WTC11 (cell line): ENCODE results near the gene INPP5E. TPM values are rescaled to one million over a fixed set of nuclear protein-coding genes. Genes with fewer than 3 reads are reported as not detected.

Experiments used
- ATAC-seq: fragments of 200-7000 bp; cut with Tn5 transposase; 2 replicates; pipeline ENCODE4 v1.10.0; 2021; ENCODE audit warnings: mild to moderate bottlenecking, moderate library complexity
- CTCF ChIA-PET: fragments of 300-600 bp; sonication (Branson Sonifier 250); formaldehyde crosslinking; loops from one replicate; lab custom pipeline; 2021; ENCODE audit warnings: antibody characterized with exemption; lab: Charles Lee
- POLR2A ChIA-PET: fragments of 350-600 bp; sonication (Branson Sonifier 250); formaldehyde crosslinking; loops from one replicate; lab custom pipeline; 2021; ENCODE audit warnings: antibody characterized with exemption; lab: Charles Lee
- DNase-seq: peaks from one replicate; pipeline ENCODE4 v3.0.0; 2021; ENCODE audit warnings: low spot score
- H3K27ac Mint-ChIP-seq: 2 replicates; pipeline ENCODE4 v1.8.0; 2021; ENCODE audit warnings: mixed read lengths
- H3K27me3 Mint-ChIP-seq: 2 replicates; pipeline ENCODE4 v1.8.0; 2021; ENCODE audit warnings: low read depth, mild to moderate bottlenecking, moderate library complexity, mixed read lengths
- H3K36me3 Mint-ChIP-seq: 2 replicates; pipeline ENCODE4 v1.8.0; 2021; ENCODE audit warnings: mixed read lengths
- H3K4me1 Mint-ChIP-seq: 2 replicates; pipeline ENCODE4 v1.8.0; 2022; ENCODE audit warnings: mixed read lengths
- H3K4me3 Mint-ChIP-seq: 2 replicates; pipeline ENCODE4 v1.8.0; 2021; ENCODE audit warnings: mild to moderate bottlenecking, moderate library complexity, mixed read lengths
- H3K9me3 Mint-ChIP-seq: 2 replicates; pipeline ENCODE4 v1.8.0; 2021; ENCODE audit warnings: mixed read lengths
- AR ChIP-seq: fragments of 250-450 bp; sonication (Bioruptor Pico); IDR thresholded peaks from 2 replicates; pipeline ENCODE4 v1.9.0; 2021; ENCODE audit warnings: mild to moderate bottlenecking
- CREB1 ChIP-seq: sonication (generic); formaldehyde crosslinking; IDR thresholded peaks from 2 replicates; pipeline ENCODE4 v1.8.0; 2023; ENCODE audit warnings: mild to moderate bottlenecking, missing genetic modification reagents
- ESRRA ChIP-seq: sonication (generic); formaldehyde crosslinking; IDR thresholded peaks from 2 replicates; pipeline ENCODE4 v1.8.1; 2022; ENCODE audit warnings: mild to moderate bottlenecking, missing genetic modification reagents, borderline replicate concordance
- FOXP1 ChIP-seq: sonication (generic); formaldehyde crosslinking; IDR thresholded peaks from 2 replicates; pipeline ENCODE4 v1.8.0; 2022; ENCODE audit warnings: missing genetic modification reagents, mild to moderate bottlenecking, moderate library complexity, borderline replicate concordance
- HMGXB4 ChIP-seq: sonication (generic); formaldehyde crosslinking; IDR thresholded peaks from 2 replicates; pipeline ENCODE4 v1.8.1; 2023; ENCODE audit warnings: mild to moderate bottlenecking, moderate library complexity, missing genetic modification reagents
- JAZF1 ChIP-seq: fragments of 250-450 bp; sonication (Bioruptor Pico); IDR thresholded peaks from 2 replicates; pipeline ENCODE4 v1.9.0; 2021; ENCODE audit warnings: moderate library complexity, mild to moderate bottlenecking, inconsistent platforms
- JUN ChIP-seq: sonication (generic); formaldehyde crosslinking; IDR thresholded peaks from 2 replicates; pipeline ENCODE4 v1.8.0; 2023; ENCODE audit warnings: mild to moderate bottlenecking, missing genetic modification reagents
- MAX ChIP-seq: sonication (generic); formaldehyde crosslinking; IDR thresholded peaks from 2 replicates; pipeline ENCODE4 v1.8.0; 2022; ENCODE audit warnings: mild to moderate bottlenecking, missing genetic modification reagents
- NFYB ChIP-seq: sonication (generic); formaldehyde crosslinking; conservative IDR thresholded peaks from 2 replicates; pipeline ENCODE4 v1.8.0; 2022; ENCODE audit warnings: low read depth, missing genetic modification reagents
- NR1H2 ChIP-seq: sonication (generic); formaldehyde crosslinking; IDR thresholded peaks from 2 replicates; pipeline ENCODE4 v1.9.0; 2021; ENCODE audit warnings: mild to moderate bottlenecking, moderate library complexity, missing genetic modification reagents
- OVOL2 ChIP-seq: fragments of 250-450 bp; sonication (Bioruptor Pico); IDR thresholded peaks from 2 replicates; pipeline ENCODE4 v1.9.0; 2021; ENCODE audit warnings: mild to moderate bottlenecking, borderline replicate concordance
- RELA ChIP-seq: sonication (generic); formaldehyde crosslinking; IDR thresholded peaks from 2 replicates; pipeline ENCODE4 v1.8.1; 2022; ENCODE audit warnings: missing genetic modification reagents, mild to moderate bottlenecking, borderline replicate concordance
- ZMAT4 ChIP-seq: fragments of 250-450 bp; sonication (Bioruptor Pico); IDR thresholded peaks from 2 replicates; pipeline ENCODE4 v1.9.0; 2021; ENCODE audit warnings: mild to moderate bottlenecking
- ZNF121 ChIP-seq: sonication (generic); formaldehyde crosslinking; IDR thresholded peaks from 2 replicates; pipeline ENCODE4 v1.8.0; 2023; ENCODE audit warnings: missing genetic modification reagents
- ZNF232 ChIP-seq: sonication (generic); formaldehyde crosslinking; IDR thresholded peaks from 2 replicates; pipeline ENCODE4 v1.8.0; 2022; ENCODE audit warnings: mild to moderate bottlenecking, missing genetic modification reagents
- ZNF317 ChIP-seq: sonication (generic); formaldehyde crosslinking; IDR thresholded peaks from 2 replicates; pipeline ENCODE4 v1.8.1; 2023; ENCODE audit warnings: low read depth, mild to moderate bottlenecking, moderate library complexity, missing genetic modification reagents, borderline replicate concordance
- ZNF396 ChIP-seq: fragments of 250-450 bp; sonication (Bioruptor Pico); IDR thresholded peaks from 2 replicates; pipeline ENCODE4 v1.8.0; 2021; ENCODE audit warnings: mild to moderate bottlenecking, moderate library complexity, borderline replicate concordance
- ZSCAN18 ChIP-seq: fragments of 250-450 bp; sonication (Bioruptor Pico); IDR thresholded peaks from 2 replicates; pipeline ENCODE4 v2.1.2; 2022; ENCODE audit warnings: mild to moderate bottlenecking, moderate library complexity
- total RNA-seq: library from RNA; stranded (reverse); gene quantifications from 3 replicates; pipeline ENCODE4 v1.2.3, GENCODE V29; 2021
- TF ChIP-seq, protein P1 (sequence below): sonication (generic); formaldehyde crosslinking; IDR thresholded peaks from 2 replicates; pipeline ENCODE4 v1.8.1; 2023; ENCODE audit warnings: mild to moderate bottlenecking, missing genetic modification reagents
- TF ChIP-seq, protein P2 (sequence below): sonication (generic); formaldehyde crosslinking; IDR thresholded peaks from 2 replicates; pipeline ENCODE4 v1.8.0; 2023; ENCODE audit warnings: missing genetic modification reagents, mild to moderate bottlenecking, borderline replicate concordance

INPP5E gene
- total RNA-seq, 1 experiment from 2014 or later, result 24.0 TPM

GRCh38 chr9:136410500-136411287 lies 29.0 kb downstream of the INPP5E start, which contains the start of the genes ENTR1 and PMPCA (continued):
- TF ChIP-seq ZNF317 (CRISPR knock-in tag) (no peak), NFYB (no peak), FOXP1 (CRISPR knock-in tag) (peak; percentile 54; the same call in 1 of the 2 replicates), CREB1 (0 out of 2 replicates have a peak, but pooled peaks have one; percentile 55)

DNA sequence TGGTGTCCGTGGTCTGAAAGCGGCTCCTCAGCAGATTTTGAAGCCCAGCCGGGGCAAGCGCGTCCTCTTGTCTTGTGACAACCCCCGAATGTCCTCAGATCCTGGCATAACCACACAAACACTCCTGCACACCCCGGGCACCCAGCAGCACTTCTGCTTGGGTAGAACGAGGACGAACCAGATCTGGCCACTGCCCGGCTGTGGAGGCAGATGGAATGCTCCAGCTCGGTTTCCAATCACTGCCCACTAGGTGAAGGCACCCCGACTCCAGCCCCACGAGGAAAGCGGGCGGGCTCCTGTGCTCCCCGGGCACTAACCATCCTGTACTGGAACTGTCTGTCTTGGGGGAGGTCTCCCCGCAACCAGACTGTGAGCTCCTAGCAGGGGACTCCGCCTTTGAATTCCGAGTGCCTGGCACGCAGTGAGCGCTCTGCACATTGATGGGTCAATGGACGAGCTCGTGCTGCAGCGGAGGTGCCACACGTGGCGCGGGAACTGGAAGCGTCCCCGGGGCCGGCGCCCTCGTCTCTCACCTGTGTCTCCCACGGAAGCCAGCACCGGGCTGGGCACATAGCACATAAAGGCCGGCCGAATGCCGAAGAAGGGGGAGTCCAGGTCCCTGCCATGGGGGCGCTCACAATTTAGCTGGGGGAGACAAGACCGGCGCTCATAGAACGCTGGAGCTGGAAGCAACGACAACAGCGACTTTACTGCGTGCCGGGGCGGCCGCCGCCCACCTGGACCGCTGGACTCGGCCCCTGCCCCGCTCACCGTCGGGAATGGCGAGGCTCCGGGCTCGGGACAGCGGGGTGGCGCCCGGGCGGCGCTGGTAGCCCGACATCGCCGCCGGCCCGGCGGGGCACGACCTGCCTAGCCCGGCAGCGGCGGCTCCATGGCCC lies 29.8 kb downstream of the INPP5E start:
- Mint-ChIP-seq H3K27me3 (no peaks in the 10 kb centered on the region), H3K4me1 (peaks cover 27% of the 10 kb centered on the region), H3K9me3 (no peaks in the 10 kb centered on the region), H3K4me3 (peak overlapping the region; percentile 88), H3K36me3 (peaks cover 73% of the 10 kb centered on the region), H3K27ac (peak overlapping the region; percentile 90)
- DNase-seq, result peak; percentile 36
- POLR2A ChIA-PET, result interaction anchor here (0.8 to 1.2 kb wide), 5 partner anchors 9 to 51 kb away, joined by 3 to 5 read pairs (median 3); no protein-coding TSS in a partner anchor
- peak; percentile 27 for ATAC-seq
- CTCF ChIA-PET, result interaction anchor here (0.7 to 2.4 kb wide), 11 partner anchors 9 to 262 kb away, joined by 3 to 11 read pairs (median 4); partner anchors contain the start of gene DNLZ
- TF ChIP-seq ESRRA (CRISPR knock-in tag) (peak; percentile 43; the same call in 1 of the 2 replicates), RELA (CRISPR knock-in tag) (0 out of 2 replicates have a peak, but pooled peaks have one; percentile 23), OVOL2 (no peak), JAZF1 (CRISPR knock-in tag) (no peak), ZNF232 (CRISPR knock-in tag) (no peak), ZNF121 (CRISPR knock-in tag) (no peak), HMGXB4 (CRISPR knock-in tag) (no peak), ZSCAN18 (CRISPR knock-in tag) (no peak), ZMAT4 (CRISPR knock-in tag) (no peak), ZNF396 (CRISPR knock-in tag) (no peak), NR1H2 (no peak), AR (CRISPR knock-in tag) (no peak), JUN (CRISPR knock-in tag) (0 out of 2 replicates have a peak, but pooled peaks have one; percentile 50), MAX (CRISPR knock-in tag) (peak; percentile 48; the same call in 1 of the 2 replicates)
- TF ChIP-seq, protein P1, sequence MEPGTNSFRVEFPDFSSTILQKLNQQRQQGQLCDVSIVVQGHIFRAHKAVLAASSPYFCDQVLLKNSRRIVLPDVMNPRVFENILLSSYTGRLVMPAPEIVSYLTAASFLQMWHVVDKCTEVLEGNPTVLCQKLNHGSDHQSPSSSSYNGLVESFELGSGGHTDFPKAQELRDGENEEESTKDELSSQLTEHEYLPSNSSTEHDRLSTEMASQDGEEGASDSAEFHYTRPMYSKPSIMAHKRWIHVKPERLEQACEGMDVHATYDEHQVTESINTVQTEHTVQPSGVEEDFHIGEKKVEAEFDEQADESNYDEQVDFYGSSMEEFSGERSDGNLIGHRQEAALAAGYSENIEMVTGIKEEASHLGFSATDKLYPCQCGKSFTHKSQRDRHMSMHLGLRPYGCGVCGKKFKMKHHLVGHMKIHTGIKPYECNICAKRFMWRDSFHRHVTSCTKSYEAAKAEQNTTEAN (CRISPR knock-in tag), result 0 out of 2 replicates have a peak, but pooled peaks have one; percentile 27
- TF ChIP-seq, protein P2, sequence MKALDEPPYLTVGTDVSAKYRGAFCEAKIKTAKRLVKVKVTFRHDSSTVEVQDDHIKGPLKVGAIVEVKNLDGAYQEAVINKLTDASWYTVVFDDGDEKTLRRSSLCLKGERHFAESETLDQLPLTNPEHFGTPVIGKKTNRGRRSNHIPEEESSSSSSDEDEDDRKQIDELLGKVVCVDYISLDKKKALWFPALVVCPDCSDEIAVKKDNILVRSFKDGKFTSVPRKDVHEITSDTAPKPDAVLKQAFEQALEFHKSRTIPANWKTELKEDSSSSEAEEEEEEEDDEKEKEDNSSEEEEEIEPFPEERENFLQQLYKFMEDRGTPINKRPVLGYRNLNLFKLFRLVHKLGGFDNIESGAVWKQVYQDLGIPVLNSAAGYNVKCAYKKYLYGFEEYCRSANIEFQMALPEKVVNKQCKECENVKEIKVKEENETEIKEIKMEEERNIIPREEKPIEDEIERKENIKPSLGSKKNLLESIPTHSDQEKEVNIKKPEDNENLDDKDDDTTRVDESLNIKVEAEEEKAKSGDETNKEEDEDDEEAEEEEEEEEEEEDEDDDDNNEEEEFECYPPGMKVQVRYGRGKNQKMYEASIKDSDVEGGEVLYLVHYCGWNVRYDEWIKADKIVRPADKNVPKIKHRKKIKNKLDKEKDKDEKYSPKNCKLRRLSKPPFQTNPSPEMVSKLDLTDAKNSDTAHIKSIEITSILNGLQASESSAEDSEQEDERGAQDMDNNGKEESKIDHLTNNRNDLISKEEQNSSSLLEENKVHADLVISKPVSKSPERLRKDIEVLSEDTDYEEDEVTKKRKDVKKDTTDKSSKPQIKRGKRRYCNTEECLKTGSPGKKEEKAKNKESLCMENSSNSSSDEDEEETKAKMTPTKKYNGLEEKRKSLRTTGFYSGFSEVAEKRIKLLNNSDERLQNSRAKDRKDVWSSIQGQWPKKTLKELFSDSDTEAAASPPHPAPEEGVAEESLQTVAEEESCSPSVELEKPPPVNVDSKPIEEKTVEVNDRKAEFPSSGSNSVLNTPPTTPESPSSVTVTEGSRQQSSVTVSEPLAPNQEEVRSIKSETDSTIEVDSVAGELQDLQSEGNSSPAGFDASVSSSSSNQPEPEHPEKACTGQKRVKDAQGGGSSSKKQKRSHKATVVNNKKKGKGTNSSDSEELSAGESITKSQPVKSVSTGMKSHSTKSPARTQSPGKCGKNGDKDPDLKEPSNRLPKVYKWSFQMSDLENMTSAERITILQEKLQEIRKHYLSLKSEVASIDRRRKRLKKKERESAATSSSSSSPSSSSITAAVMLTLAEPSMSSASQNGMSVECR (CRISPR knock-in tag), result 0 out of 2 replicates have a peak, but pooled peaks have one; percentile 66
